ENCODE data around the gene PDE4D. TPM values are rescaled to one million over a fixed set of nuclear protein-coding genes. Genes with fewer than 3 reads are reported as not detected.
A peak's percentile ranks its signal among the peaks of the same experiment; 100 is the strongest.

PDE4D gene
- total RNA-seq, 1 donor from 2014 or later: 6.8 TPM

DNA sequence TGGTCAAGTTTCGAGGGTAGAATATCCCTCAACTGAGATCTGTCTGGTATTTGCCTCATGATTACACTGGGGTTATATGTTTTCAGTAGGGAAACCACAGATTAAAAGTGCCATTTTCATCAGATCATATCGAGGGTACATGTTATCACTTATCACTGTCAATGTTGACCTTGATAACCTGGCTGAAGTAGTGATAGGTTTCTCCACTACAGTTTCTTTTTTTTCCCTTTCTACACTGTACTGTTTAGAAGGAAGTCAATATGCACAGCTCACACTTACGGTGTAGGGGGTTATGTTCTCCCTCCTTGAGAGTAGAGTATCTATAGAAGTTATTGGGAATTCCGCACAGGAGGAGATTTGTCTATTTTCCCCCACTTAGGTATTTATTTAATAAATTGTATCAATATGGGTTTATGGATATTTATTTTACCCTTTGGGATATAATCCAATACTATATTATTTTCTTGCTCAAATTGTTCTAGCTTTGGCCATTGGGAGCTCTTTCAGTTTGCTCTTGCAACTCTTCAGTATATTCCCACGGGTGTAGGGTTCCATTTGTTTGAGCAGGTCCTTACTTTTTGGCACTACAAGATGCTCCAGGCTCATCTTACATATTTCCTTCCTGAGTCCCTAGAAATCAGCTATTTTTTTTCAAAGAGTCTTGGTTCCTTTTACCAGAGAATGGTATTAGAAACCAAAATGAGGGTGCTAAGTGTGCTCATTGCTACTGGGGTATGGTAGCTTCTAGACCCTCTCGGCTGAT is 866.2 kb downstream of the PDE4D start:
- no peaks in the 10 kb centered on the region for H3K27me3 ChIP-seq (ENCODE audit: control insufficient read depth, insufficient read depth, low read length)
- no peak for DNase-seq (ENCODE audit: low read depth)
- no peak overlapping the region for H3K4me3 ChIP-seq (ENCODE audit: low read depth, low read length)
- FAIRE-seq: no peak
- TF ChIP-seq, protein P1, sequence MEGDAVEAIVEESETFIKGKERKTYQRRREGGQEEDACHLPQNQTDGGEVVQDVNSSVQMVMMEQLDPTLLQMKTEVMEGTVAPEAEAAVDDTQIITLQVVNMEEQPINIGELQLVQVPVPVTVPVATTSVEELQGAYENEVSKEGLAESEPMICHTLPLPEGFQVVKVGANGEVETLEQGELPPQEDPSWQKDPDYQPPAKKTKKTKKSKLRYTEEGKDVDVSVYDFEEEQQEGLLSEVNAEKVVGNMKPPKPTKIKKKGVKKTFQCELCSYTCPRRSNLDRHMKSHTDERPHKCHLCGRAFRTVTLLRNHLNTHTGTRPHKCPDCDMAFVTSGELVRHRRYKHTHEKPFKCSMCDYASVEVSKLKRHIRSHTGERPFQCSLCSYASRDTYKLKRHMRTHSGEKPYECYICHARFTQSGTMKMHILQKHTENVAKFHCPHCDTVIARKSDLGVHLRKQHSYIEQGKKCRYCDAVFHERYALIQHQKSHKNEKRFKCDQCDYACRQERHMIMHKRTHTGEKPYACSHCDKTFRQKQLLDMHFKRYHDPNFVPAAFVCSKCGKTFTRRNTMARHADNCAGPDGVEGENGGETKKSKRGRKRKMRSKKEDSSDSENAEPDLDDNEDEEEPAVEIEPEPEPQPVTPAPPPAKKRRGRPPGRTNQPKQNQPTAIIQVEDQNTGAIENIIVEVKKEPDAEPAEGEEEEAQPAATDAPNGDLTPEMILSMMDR (IDR thresholded peaks at IDR 0.05; ENCODE audit: insufficient read depth, low read length, severe bottlenecking): no peak
- no peaks in the 10 kb centered on the region for H3K36me3 ChIP-seq (ENCODE audit: control insufficient read depth, insufficient read depth, low read length)

DNA sequence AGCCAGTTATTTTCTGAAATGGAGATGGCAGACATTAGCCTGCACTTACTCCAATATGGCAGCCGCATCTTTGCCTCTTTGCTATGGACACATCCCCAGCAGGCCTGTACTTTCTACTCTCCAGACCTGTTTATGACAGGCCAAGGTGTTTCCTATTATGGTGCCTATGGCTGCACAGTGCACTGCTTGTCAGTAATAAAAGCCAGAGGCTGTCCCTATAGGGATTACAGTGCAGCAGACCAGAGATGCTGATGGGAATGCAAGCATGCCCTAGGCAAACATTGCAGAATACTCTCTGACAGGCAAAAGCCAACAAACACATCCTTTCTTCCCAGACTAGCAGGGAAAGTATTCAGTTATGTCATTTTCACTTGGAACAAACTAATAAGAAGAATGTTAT is 867.8 kb downstream of the PDE4D start:
- FAIRE-seq: no peak
- TF ChIP-seq, protein P1 (IDR thresholded peaks at IDR 0.05; ENCODE audit: insufficient read depth, low read length, severe bottlenecking): no peak
- no peaks in the 10 kb centered on the region for H3K27me3 ChIP-seq (ENCODE audit: control insufficient read depth, insufficient read depth, low read length)
- no peak for DNase-seq (ENCODE audit: low read depth)
- no peaks in the 10 kb centered on the region for H3K36me3 ChIP-seq (ENCODE audit: control insufficient read depth, insufficient read depth, low read length)
- H3K4me3 ChIP-seq (ENCODE audit: low read depth, low read length): no peak overlapping the region

GRCh38 chr5:59021837-59022514 is 871.5 kb downstream of the PDE4D start:
- no peak overlapping the region for H3K4me3 ChIP-seq (ENCODE audit: low read depth, low read length)
- DNase-seq (ENCODE audit: low read depth): peak; percentile 31
- H3K27me3 ChIP-seq (ENCODE audit: control insufficient read depth, insufficient read depth, low read length): no peaks in the 10 kb centered on the region
- no peaks in the 10 kb centered on the region for H3K36me3 ChIP-seq (ENCODE audit: control insufficient read depth, insufficient read depth, low read length)
- peak; percentile 7 for FAIRE-seq
- TF ChIP-seq, protein P1 (IDR thresholded peaks at IDR 0.05; ENCODE audit: insufficient read depth, low read length, severe bottlenecking): no peak

GRCh38 chr5:59021286-59021673 is 872.2 kb downstream of the PDE4D start:
- no peak overlapping the region for H3K4me3 ChIP-seq (ENCODE audit: low read depth, low read length)
- DNase-seq (ENCODE audit: low read depth) (no peak), FAIRE-seq (no peak)
- H3K27me3 ChIP-seq (ENCODE audit: control insufficient read depth, insufficient read depth, low read length): no peaks in the 10 kb centered on the region
- H3K36me3 ChIP-seq (ENCODE audit: control insufficient read depth, insufficient read depth, low read length): no peaks in the 10 kb centered on the region
- TF ChIP-seq, protein P1 (IDR thresholded peaks at IDR 0.05; ENCODE audit: insufficient read depth, low read length, severe bottlenecking): no peak

GRCh38 chr5:59020611-59021285 is 872.8 kb downstream of the PDE4D start:
- DNase-seq (ENCODE audit: low read depth) (peak; percentile 73), FAIRE-seq (no peak)
- TF ChIP-seq, protein P1 (IDR thresholded peaks at IDR 0.05; ENCODE audit: insufficient read depth, low read length, severe bottlenecking): no peak
- no peaks in the 10 kb centered on the region for H3K36me3 ChIP-seq (ENCODE audit: control insufficient read depth, insufficient read depth, low read length)
- no peak overlapping the region for H3K4me3 ChIP-seq (ENCODE audit: low read depth, low read length)
- H3K27me3 ChIP-seq (ENCODE audit: control insufficient read depth, insufficient read depth, low read length): no peaks in the 10 kb centered on the region

Measured in bronchial epithelial cell (primary cell).